Ovary (tissue), 9 donors: ENCODE data around the gene GMPPB. TPM values are rescaled to one million over a fixed set of nuclear protein-coding genes. Genes with fewer than 3 reads are reported as not detected.

ENCODE experiments used
- DNase-seq, 5 donors: peaks; one replicate each; pipeline ENCODE4 v3.0.0-alpha.2; 2019 to 2020
- H3K27ac ChIP-seq, 2 donors: fragments of 200-600 bp; one replicate each; pipeline versions ENCODE4 v1.5.1 to v1.8.0; 2019 to 2022
- H3K27me3 ChIP-seq: fragments of 200-600 bp; one replicate; pipeline ENCODE4 v1.8.0; 2022
- H3K36me3 ChIP-seq: fragments of 200-600 bp; sonication (generic); one replicate; pipeline ENCODE4 v1.5.1; 2019
- H3K4me1 ChIP-seq: one replicate; pipeline ENCODE4 v1.8.1; 2013; ENCODE audit warnings: mild to moderate bottlenecking, moderate library complexity; ENCODE audit not compliant: insufficient read depth
- H3K4me3 ChIP-seq: fragments of 200-600 bp; sonication (generic); one replicate; pipeline ENCODE4 v1.5.1; 2017
- H3K9me3 ChIP-seq, 2 donors: fragments of 200-600 bp in 1 of 2; sonication (generic) in 1 of 2; one replicate each; pipeline versions ENCODE4 v1.5.1 to v1.8.1; 2013 to 2019; ENCODE audit warnings: mild to moderate bottlenecking in 1 of 2, moderate library complexity in 1 of 2
- CTCF ChIP-seq, 3 donors: fragments of 450-650 bp in 2 of 3; fragments of 200-600 bp in 1 of 3; IDR thresholded peaks; one replicate each; pipeline versions ENCODE4 v1.5.1 to v1.8.0; 2016 to 2022; ENCODE audit warnings: antibody characterized with exemption in 3 of 3, mild to moderate bottlenecking in 1 of 3
- EP300 ChIP-seq: sonication (generic); formaldehyde crosslinking; IDR thresholded peaks from one replicate; pipeline ENCODE4 v1.6.1; 2017; ENCODE audit warnings: antibody characterized with exemption
- POLR2A ChIP-seq: fragments of 450-650 bp; IDR thresholded peaks from one replicate; pipeline ENCODE4 v1.6.1; 2017; ENCODE audit warnings: antibody characterized with exemption, mild to moderate bottlenecking, moderate library complexity
- WGBS, 3 donors: extraction: QIAGEN DNeasy Blood & Tissue Kit in 1 of 3; methylation state at CpG; one replicate each; pipeline versions ENCODE4 v1.1.5 to v1.1.7; 2013 to 2017; 5-methylcytosine and 5-hydroxymethylcytosine counted together
- intact Hi-C, 4 donors: fragments of 100-400 bp; cut with DNase I; formaldehyde crosslinking; loops; one replicate each; pipeline versions ENCODE4 v1.11.0 to v1.15.1; 2022 to 2023
- polyA plus RNA-seq, 2 donors: library from polyadenylated mRNA; stranded (reverse); fragments of 200-250 nt in 1 of 2; fragments of 350-450 nt in 1 of 2; fragmentation: Illumina TruSeq in 1 of 2; extraction: RNeasy Lipid Tissue Mini Kit (QIAGEN cat#74804) in 1 of 2; gene quantifications; one replicate each; pipeline ENCODE4 v1.2.3, GENCODE V29; 2013 to 2014
- total RNA-seq, 7 donors: library from RNA; depleted of rRNA in 2 of 7; stranded (reverse); fragments of >200 nt in 2 of 7; fragmentation: NEBNext Ultra II Directional in 3 of 7; extraction: Animal tissue kit (Norgen Biotek cat#: 25700) in 3 of 7; gene quantifications; one replicate each; pipeline versions ENCODE4 v1.1.0 to v1.2.4, GENCODE V29; 2016 to 2023
- donor health status: DM: no; HTN: no; CAD: no; lungs with moderate emphysema.
- donor health status: DM: no; HTN: no; CAD: no.
- donor health status: Bipolar disorder and iron deficiency.
- donor health status: DM: yes; HTN: yes; CAD: no.
- donor health status: DM: no; HTN: no; CAD: no.
- donor health status: DM: yes; HTN: yes; CAD: no.

GMPPB gene
- total and polyA plus RNA-seq, 9 donors: 4.7 to 38.5 (median 25.7) TPM

- Histone ChIP-seq H3K36me3 (no peaks in the 10 kb centered on the region), H3K4me1 (peaks cover 3% of the 10 kb centered on the region), H3K27me3 (no peaks in the 10 kb centered on the region), H3K9me3 (no peaks in the 10 kb centered on the region), H3K4me3 (no peak overlapping the region), H3K27ac (no peak overlapping the region)
- intact Hi-C loops: no loop called here
- DNase-seq: no peak
- TF ChIP-seq EP300: no peak
- no peak for TF ChIP-seq POLR2A
- no peak for TF ChIP-seq CTCF (IDR thresholded peaks at IDR 0.05)
- WGBS, 3 donors: 47 to 49% (median 48%) methylated on average over 6 of the region's 6 CpGs
Measured at GRCh38 chr3:49683162-49683561, 40.6 kb downstream of the GMPPB start.

- Histone ChIP-seq H3K4me3 (no peak overlapping the region), H3K9me3 (no peaks in the 10 kb centered on the region), H3K36me3 (no peaks in the 10 kb centered on the region), H3K27ac (no peak overlapping the region), H3K4me1 (no peaks in the 10 kb centered on the region), H3K27me3 (no peaks in the 10 kb centered on the region)
- TF ChIP-seq POLR2A (no peak), EP300 (no peak), CTCF (IDR thresholded peaks at IDR 0.05) (no peak)
- intact Hi-C loops: no loop called here
- no peak for DNase-seq
- 63 to 80% (median 71%) methylated on average over 4 of the region's 4 CpGs for WGBS, 3 donors
Measured at GRCh38 chr3:49681543-49681942, 42.2 kb downstream of the GMPPB start.

GRCh38 chr3:49681232-49681522 is 42.6 kb downstream of the GMPPB start:
- TF ChIP-seq POLR2A: no peak
- no peak for TF ChIP-seq CTCF (IDR thresholded peaks at IDR 0.05)
- no peak for TF ChIP-seq EP300
- H3K27me3 ChIP-seq: no peaks in the 10 kb centered on the region
- no peak overlapping the region for H3K27ac ChIP-seq
- H3K4me3 ChIP-seq: no peak overlapping the region
- intact Hi-C loops: no loop called here
- H3K4me1 ChIP-seq: no peaks in the 10 kb centered on the region
- DNase-seq: no peak
- WGBS, 3 donors: 92 to 95% (median 93%) methylated on average over 2 of the region's 2 CpGs
- no peaks in the 10 kb centered on the region for H3K9me3 ChIP-seq
- no peaks in the 10 kb centered on the region for H3K36me3 ChIP-seq

- Histone ChIP-seq H3K27ac (no peak overlapping the region), H3K4me3 (no peak overlapping the region), H3K27me3 (no peaks in the 10 kb centered on the region), H3K9me3 (no peaks in the 10 kb centered on the region), H3K4me1 (no peaks in the 10 kb centered on the region), H3K36me3 (no peaks in the 10 kb centered on the region)
- TF ChIP-seq CTCF (IDR thresholded peaks at IDR 0.05) (no peak), POLR2A (no peak), EP300 (no peak)
- no peak for DNase-seq
- intact Hi-C loops: no loop called here
- WGBS, 3 donors: 74 to 82% (median 77%) methylated on average over 7 of the region's 7 CpGs
Measured at GRCh38 chr3:49680493-49681231, 43.1 kb downstream of the GMPPB start.
